Measurements from ENCODE around the gene DPPA5.

DNA sequence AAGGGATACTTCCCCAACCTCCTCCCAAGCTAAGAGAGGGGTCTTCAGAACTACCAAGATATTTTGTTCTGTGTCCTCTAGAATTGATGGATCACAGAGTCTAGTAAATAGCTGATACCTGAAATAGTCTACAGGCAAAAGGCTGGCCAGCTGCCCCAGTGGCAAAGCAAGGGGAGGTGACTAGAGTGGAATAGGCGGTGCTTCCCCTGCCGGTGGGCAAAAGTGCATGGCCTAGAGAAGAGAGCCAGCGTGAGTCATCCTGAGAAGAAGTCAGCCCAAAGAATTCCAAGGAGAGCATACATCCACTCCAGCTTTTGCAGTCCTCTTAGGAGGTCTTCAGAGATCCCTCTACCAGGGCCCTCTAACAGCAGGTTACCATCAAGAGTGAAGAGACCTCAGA, 14.7 kb downstream of the DPPA5 start:
- TF ChIP-seq BHLHE40 (IDR thresholded peaks at IDR 0.05; ENCODE audit: borderline replicate concordance) (no peak), HDGF (IDR thresholded peaks at IDR 0.05; ENCODE audit: borderline replicate concordance) (no peak), ZNF384 (IDR thresholded peaks at IDR 0.05) (no peak), FOXM1 (IDR thresholded peaks at IDR 0.05; ENCODE audit: borderline replicate concordance) (no peak), LEF1 (IDR thresholded peaks at IDR 0.05; ENCODE audit: borderline replicate concordance) (no peak), SP1 (IDR thresholded peaks at IDR 0.05) (no peak), ELF4 (IDR thresholded peaks at IDR 0.05) (no peak)

Measured in HEK293T (cell line).